Metanephros (tissue), 1 donor: ENCODE data around the gene ATAD3C. TPM values are rescaled to one million over a fixed set of nuclear protein-coding genes. Genes with fewer than 3 reads are reported as not detected.

Experiments used
- total RNA-seq: library from RNA; depleted of rRNA; stranded (reverse); fragments of >200 nt; gene quantifications from one replicate; pipeline ENCODE4 v1.2.3, GENCODE V29; 2014

Gene ATAD3C
- 5.8 TPM for total RNA-seq

GRCh38 chr1:1449099-1449739 lies at the start of gene ATAD3C:
Gene ATAD3C, plus strand, starts transcription at chr1:1449689. Its CDS starts 995 bp downstream, at chr1:1450684.

GRCh38 chr1:1406821-1407635 lies 42.5 kb upstream of the ATAD3C start, which contains the start of gene MRPL20:
Gene MRPL20, minus strand, starts transcription at chr1:1407293. Its CDS starts 76 bp downstream, at chr1:1407217.

GRCh38 chr1:1421147-1421906 lies 28.2 kb upstream of the ATAD3C start, which contains the start of gene ANKRD65:
Gene ANKRD65, minus strand, starts transcription at chr1:1421276. Its CDS starts 271 bp downstream, at chr1:1421005.

GRCh38 chr1:1435106-1435903 lies 14.2 kb upstream of the ATAD3C start, which contains the start of gene VWA1:
Gene VWA1, plus strand, starts transcription at chr1:1435690. Its CDS starts 59 bp downstream, at chr1:1435749.

GRCh38 chr1:1471389-1472052 lies 22.0 kb downstream of the ATAD3C start, which contains the start of gene ATAD3B:
Gene ATAD3B, plus strand, starts transcription at chr1:1471765. Its CDS starts 120 bp downstream, at chr1:1471885.

GRCh38 chr1:1511533-1512285 lies 62.2 kb downstream of the ATAD3C start, which contains the start of gene ATAD3A:
Gene ATAD3A, plus strand, starts transcription at chr1:1512162. Its CDS starts 107 bp downstream, at chr1:1512269.

Other genes with a start within 250 kb of the ATAD3C start
- 1.2 TPM for gene TNFRSF18, start 243.1 kb upstream of the ATAD3C start, total RNA-seq
- gene TNFRSF4, start 235.5 kb upstream of the ATAD3C start, total RNA-seq = 3.3 TPM
- 94.4 TPM for gene SDF4, start 217.7 kb upstream of the ATAD3C start, total RNA-seq
- gene B3GALT6, start 217.5 kb upstream of the ATAD3C start, total RNA-seq = 16.0 TPM
- 5.3 TPM for gene C1QTNF12, start 203.0 kb upstream of the ATAD3C start, total RNA-seq
- 49.3 TPM for gene UBE2J2, start 175.8 kb upstream of the ATAD3C start, total RNA-seq
- gene SCNN1D, start 169.3 kb upstream of the ATAD3C start, total RNA-seq = 7.1 TPM
- 33.9 TPM for gene ACAP3, start 141.8 kb upstream of the ATAD3C start, total RNA-seq
- gene PUSL1, start 141.1 kb upstream of the ATAD3C start, total RNA-seq = 20.3 TPM
- gene INTS11, start 125.0 kb upstream of the ATAD3C start, total RNA-seq = 106 TPM
- 15.9 TPM for gene CPTP, start 124.9 kb upstream of the ATAD3C start, total RNA-seq
- gene TAS1R3, start 118.4 kb upstream of the ATAD3C start, total RNA-seq = 1.1 TPM
- gene DVL1, start 100.3 kb upstream of the ATAD3C start, total RNA-seq = 51.4 TPM
- gene MXRA8, start 91.1 kb upstream of the ATAD3C start, total RNA-seq = 142 TPM
- 74.3 TPM for gene AURKAIP1, start 74.5 kb upstream of the ATAD3C start, total RNA-seq
- gene CCNL2, start 50.4 kb upstream of the ATAD3C start, total RNA-seq = 245 TPM
- gene MRPL20, start 42.4 kb upstream of the ATAD3C start, total RNA-seq = 80.8 TPM
- gene ANKRD65, start 28.4 kb upstream of the ATAD3C start, total RNA-seq = 6.9 TPM
- gene VWA1, start 14.0 kb upstream of the ATAD3C start, total RNA-seq = 54.3 TPM
- 16.4 TPM for gene ATAD3B, start 22.1 kb downstream of the ATAD3C start, total RNA-seq
- gene ATAD3A, start 62.5 kb downstream of the ATAD3C start, total RNA-seq = 22.3 TPM
- gene TMEM240, start 90.9 kb downstream of the ATAD3C start, total RNA-seq = 6.3 TPM
- 60.6 TPM for gene SSU72, start 125.2 kb downstream of the ATAD3C start, total RNA-seq
- gene FNDC10, start 150.4 kb downstream of the ATAD3C start, total RNA-seq = 1.3 TPM
- 68.0 TPM for gene MIB2, start 165.8 kb downstream of the ATAD3C start, total RNA-seq
- 48.1 TPM for gene MMP23B, start 182.5 kb downstream of the ATAD3C start, total RNA-seq
- gene CDK11B, start 209.3 kb downstream of the ATAD3C start, total RNA-seq = 12.4 TPM
- 56.9 TPM for gene SLC35E2B, start 243.1 kb downstream of the ATAD3C start, total RNA-seq